IgD-negative memory B cell (primary cell): ENCODE results near the gene FRY. TPM values are rescaled to one million over a fixed set of nuclear protein-coding genes. Genes with fewer than 3 reads are reported as not detected.

ENCODE experiments used
- H3K27ac Mint-ChIP-seq, 3 donors: one replicate each; pipeline ENCODE4 v1.8.0; 2020 to 2022; ENCODE audit warnings: mild to moderate bottlenecking in 3 of 3, mixed read lengths in 3 of 3, moderate library complexity in 1 of 3
- H3K27me3 Mint-ChIP-seq: one replicate; pipeline ENCODE4 v1.8.0; 2021; ENCODE audit warnings: mixed read lengths
- H3K36me3 Mint-ChIP-seq: one replicate; pipeline ENCODE4 v1.8.0; 2020; ENCODE audit warnings: mild to moderate bottlenecking, mixed read lengths
- H3K4me1 Mint-ChIP-seq, 3 donors: one replicate each; pipeline ENCODE4 v1.8.0; 2020 to 2022; ENCODE audit warnings: mixed read lengths in 3 of 3, mild to moderate bottlenecking in 1 of 3
- H3K4me3 Mint-ChIP-seq, 4 donors: one replicate each; pipeline ENCODE4 v1.8.0; 2020 to 2022; ENCODE audit warnings: mild to moderate bottlenecking in 4 of 4, mixed read lengths in 4 of 4, moderate library complexity in 3 of 4
- H3K9me3 Mint-ChIP-seq, 3 donors: one replicate each; pipeline ENCODE4 v1.8.0; 2020 to 2021; ENCODE audit warnings: mixed read lengths in 3 of 3, mild to moderate bottlenecking in 1 of 3
- polyA plus RNA-seq: library from polyadenylated mRNA; unstranded; fragments of 300-500 nt; fragmentation: Illumina TruSeq; gene quantifications from one replicate; pipeline ENCODE4 v1.2.3, GENCODE V29; 2021

FRY gene
- polyA plus RNA-seq, 1 donor from 2014 or later: 1.2 TPM

DNA sequence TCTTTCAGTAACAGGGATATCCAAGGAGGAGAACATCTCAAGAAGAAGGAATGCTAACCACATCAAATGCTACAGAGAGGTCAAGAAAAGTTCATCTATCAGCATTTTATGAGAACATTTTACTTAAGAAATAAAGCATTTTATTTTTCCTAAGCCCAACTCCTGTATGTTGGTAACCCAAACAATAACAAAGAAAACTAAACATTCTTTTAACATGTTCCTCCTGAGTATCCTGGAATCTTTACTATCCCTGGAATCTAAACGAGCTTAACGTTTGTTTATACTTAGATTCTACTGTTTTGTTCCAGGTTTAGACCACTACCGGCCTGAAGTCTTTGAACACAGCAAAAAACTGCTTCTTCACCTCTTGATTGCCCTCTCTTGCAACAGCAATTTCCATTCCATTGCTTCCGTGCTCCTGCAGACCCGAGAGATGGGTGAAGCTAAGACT is 193.9 kb downstream of the FRY start:
- Mint-ChIP-seq H3K4me3 (no peak overlapping the region), H3K36me3 (peaks cover 7% of the 10 kb centered on the region), H3K27ac (no peak overlapping the region), H3K9me3 (no peaks in the 10 kb centered on the region), H3K4me1 (no peaks in the 10 kb centered on the region), H3K27me3 (no peaks in the 10 kb centered on the region)

DNA sequence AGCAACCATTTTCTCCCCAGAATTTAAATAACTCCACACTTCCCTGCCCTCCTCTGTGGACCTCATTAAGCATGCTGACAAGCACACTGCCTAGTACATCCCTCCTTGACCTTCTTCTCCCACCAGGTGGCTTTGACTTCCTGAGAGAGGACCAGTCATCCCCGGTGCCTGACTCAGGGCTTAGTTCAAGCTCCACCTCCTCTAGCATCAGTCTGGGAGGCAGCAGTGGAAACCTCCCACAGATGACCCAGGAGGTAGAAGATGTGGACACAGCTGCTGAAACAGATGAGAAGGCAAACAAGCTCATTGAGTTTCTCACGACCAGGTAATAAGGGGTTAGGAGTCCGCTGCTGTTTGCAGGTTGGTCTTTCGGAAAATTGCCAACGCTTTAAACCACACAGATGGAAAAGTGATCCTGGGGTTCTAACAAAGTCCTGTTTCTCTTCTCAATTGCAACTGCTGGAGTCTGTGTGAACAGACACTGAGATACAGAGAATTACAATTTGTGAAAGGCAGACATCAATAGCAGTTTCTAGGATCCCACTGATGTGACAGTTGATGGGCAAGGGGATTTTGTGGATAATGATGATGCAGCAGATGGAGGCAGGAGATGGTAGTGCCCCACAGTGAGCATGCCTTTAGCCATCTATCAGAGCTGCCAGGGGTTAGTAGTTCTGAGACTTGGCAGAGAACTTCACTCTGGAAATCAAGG is 196.9 kb downstream of the FRY start:
- H3K4me3 Mint-ChIP-seq: no peak overlapping the region
- H3K27ac Mint-ChIP-seq: no peak overlapping the region

DNA sequence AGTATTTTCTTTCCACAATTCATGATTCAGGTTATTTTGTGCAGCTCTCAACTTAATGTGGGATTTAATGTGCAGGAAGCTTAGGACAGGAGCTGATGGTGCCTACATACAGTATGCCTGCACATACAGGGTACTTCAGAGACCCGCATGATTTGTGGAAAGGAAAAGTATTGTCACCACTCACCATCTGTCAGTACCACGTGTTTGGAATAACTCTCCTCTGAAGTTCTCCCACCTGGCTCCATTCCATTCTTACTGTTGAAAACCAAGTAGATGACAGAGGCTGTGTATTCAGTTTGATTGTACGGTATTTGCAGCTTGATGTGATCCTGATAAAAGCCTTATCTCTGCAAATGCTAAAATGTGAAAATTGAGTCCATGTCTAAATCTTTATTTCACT is 197.9 kb downstream of the FRY start:
- peaks cover 0 to 2% (median 0%) of the 10 kb centered on the region in 3 donors for H3K9me3 Mint-ChIP-seq
- no peak overlapping the region for H3K4me3 Mint-ChIP-seq
- H3K4me1 Mint-ChIP-seq: no peaks in the 10 kb centered on the region
- no peaks in the 10 kb centered on the region for H3K27me3 Mint-ChIP-seq
- H3K27ac Mint-ChIP-seq: no peak overlapping the region
- peaks cover 7% of the 10 kb centered on the region for H3K36me3 Mint-ChIP-seq

More for the DNA sequence above, 196.9 kb downstream of the FRY start:
- Mint-ChIP-seq H3K4me1 (no peaks in the 10 kb centered on the region), H3K9me3 (peaks cover 0 to 2% (median 0%) of the 10 kb centered on the region in 3 donors), H3K27me3 (no peaks in the 10 kb centered on the region), H3K36me3 (peaks cover 7% of the 10 kb centered on the region)

DNA sequence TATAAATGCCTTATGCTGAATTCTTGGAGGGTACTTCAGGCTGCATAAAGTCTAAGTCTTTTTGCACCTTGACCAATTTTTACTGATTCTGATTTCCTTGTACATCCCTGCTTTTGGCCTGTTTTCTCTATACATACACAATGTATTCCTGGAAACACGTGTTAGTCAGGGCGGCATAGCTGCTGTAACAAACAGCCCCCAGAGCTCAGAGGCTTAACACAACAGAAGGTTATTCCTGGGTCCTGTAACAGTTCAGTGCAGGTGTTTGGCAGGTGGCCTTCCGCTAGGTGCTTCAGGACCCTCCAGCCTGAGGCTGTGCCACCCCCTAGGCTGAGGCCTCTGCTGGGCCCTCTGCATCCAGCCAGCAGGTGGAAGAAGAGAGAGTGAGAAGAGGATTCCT is 200.7 kb downstream of the FRY start:
- Mint-ChIP-seq H3K4me3 (no peak overlapping the region), H3K36me3 (peaks cover under 1% of the 10 kb centered on the region), H3K4me1 (peaks cover 0 to 2% (median 0%) of the 10 kb centered on the region in 3 donors), H3K27me3 (no peaks in the 10 kb centered on the region), H3K27ac (no peak overlapping the region), H3K9me3 (peaks cover 0 to 2% (median 0%) of the 10 kb centered on the region in 3 donors)

DNA sequence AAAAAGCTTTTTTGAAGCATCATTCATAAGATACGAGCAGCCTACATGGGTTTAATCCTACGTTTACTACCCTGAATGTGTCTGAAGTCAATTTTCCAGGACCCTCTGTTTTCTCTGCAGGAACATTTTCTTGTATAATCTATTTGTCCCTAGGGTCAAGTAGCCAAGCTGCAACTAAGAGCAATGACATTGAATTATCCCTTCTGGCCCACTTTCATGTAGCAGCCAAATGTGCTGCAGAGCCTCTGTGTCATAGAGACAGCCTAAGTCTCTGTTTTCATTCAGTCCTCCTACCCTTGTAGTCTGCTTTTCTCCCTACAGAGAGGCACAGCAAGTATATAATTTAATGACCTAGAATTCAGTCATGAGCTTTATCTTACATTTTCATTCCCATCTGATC is 201.5 kb downstream of the FRY start:
- no peaks in the 10 kb centered on the region for H3K27me3 Mint-ChIP-seq
- H3K9me3 Mint-ChIP-seq: peaks cover 0 to 2% (median 0%) of the 10 kb centered on the region in 3 donors
- no peak overlapping the region for H3K4me3 Mint-ChIP-seq
- H3K36me3 Mint-ChIP-seq: no peaks in the 10 kb centered on the region
- H3K27ac Mint-ChIP-seq: no peak overlapping the region
- H3K4me1 Mint-ChIP-seq: peaks cover 0 to 2% (median 0%) of the 10 kb centered on the region in 3 donors

DNA sequence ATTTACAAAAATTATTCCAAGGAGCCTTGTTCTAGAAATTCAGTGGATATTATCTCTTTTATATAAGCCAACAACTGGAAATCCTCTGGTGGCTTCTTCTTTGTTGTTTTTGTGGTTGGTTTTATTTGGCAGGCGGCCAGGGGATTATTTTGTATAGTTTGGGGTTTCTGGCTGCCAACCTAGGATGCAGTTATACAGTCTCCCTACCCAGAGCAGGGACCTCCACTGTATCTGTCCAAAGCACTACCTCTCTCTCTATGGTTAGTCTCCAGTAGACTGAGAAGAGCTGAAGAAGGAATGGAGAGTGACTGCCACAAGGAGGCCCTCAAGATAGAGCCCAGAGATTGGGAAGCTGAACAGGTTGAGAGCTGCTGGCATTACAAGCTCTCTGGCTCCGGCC is 203.3 kb downstream of the FRY start:
- Mint-ChIP-seq H3K36me3 (no peaks in the 10 kb centered on the region), H3K4me3 (no peak overlapping the region), H3K4me1 (peaks cover 0 to 2% (median 0%) of the 10 kb centered on the region in 3 donors), H3K27me3 (no peaks in the 10 kb centered on the region), H3K9me3 (peaks cover 0 to 2% (median 0%) of the 10 kb centered on the region in 3 donors), H3K27ac (no peak overlapping the region)

DNA sequence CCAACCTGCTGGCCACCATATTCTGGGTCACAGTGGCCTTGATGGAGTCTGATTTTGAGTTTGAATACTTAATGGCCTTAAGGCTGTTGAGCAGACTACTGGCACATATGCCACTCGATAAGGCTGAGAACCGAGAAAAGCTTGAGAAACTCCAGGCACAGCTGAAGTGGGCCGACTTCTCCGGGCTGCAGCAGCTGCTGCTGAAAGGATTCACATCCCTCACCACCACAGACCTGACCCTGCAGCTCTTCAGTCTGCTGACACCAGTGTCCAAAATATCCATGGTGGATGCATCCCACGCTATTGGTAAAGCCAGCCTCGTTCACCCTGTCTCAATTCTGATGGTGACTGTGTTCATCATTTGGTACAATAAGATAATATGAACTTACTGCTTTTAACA is 206.1 kb downstream of the FRY start:
- no peaks in the 10 kb centered on the region for H3K27me3 Mint-ChIP-seq
- H3K4me1 Mint-ChIP-seq: peaks cover 0 to 2% (median 0%) of the 10 kb centered on the region in 3 donors
- peaks cover under 1% of the 10 kb centered on the region for H3K36me3 Mint-ChIP-seq
- no peak overlapping the region for H3K4me3 Mint-ChIP-seq
- peaks cover 0 to 2% (median 0%) of the 10 kb centered on the region in 3 donors for H3K9me3 Mint-ChIP-seq
- no peak overlapping the region for H3K27ac Mint-ChIP-seq

DNA sequence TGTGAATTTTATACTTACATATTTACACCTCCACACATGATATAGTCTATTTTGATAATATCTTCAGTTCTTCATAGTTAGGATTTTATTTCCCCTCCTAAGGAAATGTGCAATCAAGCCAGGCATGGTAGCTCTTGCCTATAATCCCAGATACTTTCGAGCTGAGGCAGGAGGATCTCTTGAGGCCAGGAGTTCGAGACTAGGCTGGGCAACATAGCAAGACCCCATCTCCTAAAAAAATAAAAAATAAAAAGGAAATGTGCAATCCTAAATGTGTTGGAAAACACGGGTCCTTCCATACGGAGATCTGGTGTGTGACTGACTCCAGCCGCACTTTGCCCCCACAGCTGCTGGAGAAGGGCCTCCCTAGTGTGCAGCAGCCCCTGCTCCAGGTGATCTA is 212.1 kb downstream of the FRY start:
- Mint-ChIP-seq H3K36me3 (peaks cover 7% of the 10 kb centered on the region), H3K4me3 (no peak overlapping the region), H3K4me1 (peaks cover 0 to 2% (median 0%) of the 10 kb centered on the region in 3 donors), H3K27ac (no peak overlapping the region), H3K27me3 (no peaks in the 10 kb centered on the region), H3K9me3 (no peaks in the 10 kb centered on the region)

DNA sequence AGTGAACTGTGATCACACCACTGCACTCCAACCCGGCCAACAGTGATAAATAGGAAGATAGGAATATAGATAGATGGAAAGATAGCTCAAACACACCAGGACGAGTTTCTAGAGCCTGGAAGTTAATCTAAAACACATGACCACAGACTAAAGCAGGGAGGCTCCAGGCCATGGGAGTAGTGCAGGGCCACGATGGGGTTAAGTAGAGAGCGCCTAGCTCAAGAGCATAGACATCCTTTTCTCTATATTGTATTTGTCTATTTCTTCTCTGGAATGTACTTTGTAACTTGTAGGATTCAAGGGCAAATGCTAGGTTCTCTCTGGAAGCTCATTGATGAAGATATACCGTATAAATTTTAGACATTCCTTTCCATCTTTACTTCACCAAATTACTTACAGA is 214.0 kb downstream of the FRY start:
- H3K36me3 Mint-ChIP-seq: peaks cover 7% of the 10 kb centered on the region
- no peak overlapping the region for H3K4me3 Mint-ChIP-seq
- no peaks in the 10 kb centered on the region for H3K9me3 Mint-ChIP-seq

DNA sequence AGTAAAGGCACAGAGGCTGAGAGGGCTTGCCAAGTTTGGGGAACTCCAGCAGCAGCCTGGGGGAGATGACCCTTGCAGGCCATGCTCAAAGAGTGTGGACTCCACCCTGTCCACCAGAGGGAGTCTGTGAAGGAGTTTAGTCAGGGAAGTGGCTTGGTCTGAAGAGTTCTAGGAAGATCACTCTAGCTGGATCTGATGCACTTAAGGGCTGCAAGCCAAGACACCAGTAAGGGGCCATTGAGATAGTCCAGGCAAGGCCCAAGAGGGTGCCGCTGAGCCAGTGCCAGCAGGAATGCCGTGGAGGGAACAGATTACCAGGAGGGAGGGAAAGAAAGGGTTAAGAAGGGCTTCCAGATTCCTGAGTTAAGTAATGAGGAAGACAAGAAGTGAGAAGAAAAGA is 214.9 kb downstream of the FRY start:
- no peaks in the 10 kb centered on the region for H3K27me3 Mint-ChIP-seq
- H3K4me3 Mint-ChIP-seq: no peak overlapping the region
- H3K4me1 Mint-ChIP-seq: peaks cover 0 to 2% (median 0%) of the 10 kb centered on the region in 3 donors
- H3K9me3 Mint-ChIP-seq: no peaks in the 10 kb centered on the region
- H3K27ac Mint-ChIP-seq: no peak overlapping the region
- H3K36me3 Mint-ChIP-seq: peaks cover 7% of the 10 kb centered on the region

More for the DNA sequence above, 214.0 kb downstream of the FRY start:
- Mint-ChIP-seq H3K27me3 (no peaks in the 10 kb centered on the region), H3K27ac (no peak overlapping the region), H3K4me1 (peaks cover 0 to 2% (median 0%) of the 10 kb centered on the region in 3 donors)

DNA sequence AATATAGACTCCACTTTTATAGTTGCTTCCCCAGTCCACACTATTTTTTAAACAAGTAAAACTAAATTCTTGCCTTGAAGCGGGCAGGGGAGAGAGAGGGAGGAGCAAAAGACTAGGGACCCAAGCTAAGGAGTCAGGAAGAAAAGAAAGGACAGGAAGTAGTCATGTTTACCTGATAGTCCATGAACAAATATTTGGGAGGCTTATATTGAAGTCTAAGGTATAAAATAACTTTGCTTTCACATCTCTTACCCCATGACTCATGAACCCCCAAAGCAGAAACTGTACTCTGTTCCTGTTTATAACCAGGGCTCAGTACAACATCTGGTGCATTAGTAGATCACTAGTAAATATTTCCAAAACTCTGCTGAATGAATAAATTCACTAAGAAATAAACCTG is 216.3 kb downstream of the FRY start:
- peaks cover 0 to 2% (median 0%) of the 10 kb centered on the region in 3 donors for H3K4me1 Mint-ChIP-seq
- H3K4me3 Mint-ChIP-seq: no peak overlapping the region
- no peak overlapping the region for H3K27ac Mint-ChIP-seq
- H3K27me3 Mint-ChIP-seq: no peaks in the 10 kb centered on the region
- peaks cover 5% of the 10 kb centered on the region for H3K36me3 Mint-ChIP-seq
- no peaks in the 10 kb centered on the region for H3K9me3 Mint-ChIP-seq

DNA sequence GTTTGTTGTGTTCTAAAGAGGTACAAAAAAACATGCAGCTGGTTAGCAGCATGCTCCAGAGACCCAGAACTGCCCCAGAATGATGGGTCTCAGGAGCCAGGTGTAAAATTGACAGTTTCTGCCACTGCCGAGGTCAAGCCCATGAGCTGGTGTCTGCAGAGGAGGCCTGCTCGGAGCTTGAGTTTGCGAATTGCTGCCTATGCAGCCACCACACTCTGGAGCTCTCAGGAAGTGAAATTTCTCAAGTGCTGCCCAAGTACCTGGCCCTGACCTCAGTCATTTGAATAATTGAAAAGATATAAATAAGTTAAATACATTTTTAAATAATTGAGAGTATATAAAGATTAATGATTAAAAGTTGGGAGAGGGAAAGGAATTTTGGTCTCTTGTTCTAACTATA is 217.2 kb downstream of the FRY start:
- Mint-ChIP-seq H3K36me3 (peaks cover 2% of the 10 kb centered on the region), H3K27ac (no peak overlapping the region), H3K4me3 (no peak overlapping the region), H3K27me3 (no peaks in the 10 kb centered on the region), H3K9me3 (no peaks in the 10 kb centered on the region), H3K4me1 (peaks cover 0 to 2% (median 0%) of the 10 kb centered on the region in 3 donors)

DNA sequence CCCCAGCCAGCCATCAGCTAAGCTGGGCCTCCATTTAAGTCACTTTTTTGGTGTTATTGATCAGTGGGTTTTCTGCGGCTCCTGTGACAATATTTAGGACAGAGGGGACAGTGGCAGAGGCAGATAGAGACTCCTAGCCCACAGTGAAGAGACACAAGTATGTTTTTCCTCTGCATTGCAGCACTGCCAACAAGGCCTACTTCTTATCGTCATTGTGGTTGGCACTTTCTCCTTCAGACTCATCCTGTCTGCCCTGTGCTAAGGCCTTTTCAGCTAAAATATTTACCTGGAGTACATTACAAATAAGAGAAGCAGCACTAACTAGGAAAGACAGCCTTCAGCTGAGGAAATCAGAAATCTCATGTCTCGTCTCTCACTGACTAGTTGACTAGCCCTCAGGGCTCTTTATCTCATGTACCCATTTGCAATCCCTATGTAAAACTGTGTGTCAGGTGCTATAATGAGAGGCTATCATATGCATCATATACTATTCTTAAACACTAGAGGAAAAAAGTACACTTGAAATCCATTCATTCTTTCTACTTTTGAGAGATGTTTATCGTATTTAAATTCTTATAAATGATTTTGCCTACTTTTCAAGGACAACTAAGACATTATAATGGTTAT is 221.4 kb downstream of the FRY start:
- peaks cover 2% of the 10 kb centered on the region for H3K27me3 Mint-ChIP-seq
- no peaks in the 10 kb centered on the region for H3K4me1 Mint-ChIP-seq
- no peaks in the 10 kb centered on the region for H3K9me3 Mint-ChIP-seq
- no peak overlapping the region for H3K27ac Mint-ChIP-seq
- no peak overlapping the region for H3K4me3 Mint-ChIP-seq
- peaks cover 2% of the 10 kb centered on the region for H3K36me3 Mint-ChIP-seq

DNA sequence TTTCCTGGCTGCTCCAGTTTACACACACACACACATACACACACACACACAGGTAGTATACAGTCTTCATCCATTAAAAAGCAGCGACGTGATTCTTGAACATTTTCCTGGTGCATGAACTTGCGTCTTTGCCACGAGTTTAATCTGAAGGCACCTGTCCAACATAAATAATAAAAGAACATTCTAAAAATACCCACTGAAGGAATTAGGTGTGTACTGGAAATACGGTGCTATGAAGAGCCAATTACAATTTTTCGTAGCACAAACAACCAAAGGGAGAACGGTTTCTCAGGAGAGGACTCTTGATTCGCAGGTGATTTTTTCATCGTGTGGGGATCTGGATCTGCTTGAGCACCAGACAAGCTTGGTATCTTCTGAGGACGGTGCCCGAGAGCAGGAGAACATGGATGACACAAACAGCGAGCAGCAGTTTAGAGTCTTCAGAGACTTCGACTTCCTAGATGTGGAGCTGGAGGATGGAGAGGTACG is 222.4 kb downstream of the FRY start:
- Mint-ChIP-seq H3K27ac (no peak overlapping the region), H3K4me1 (no peaks in the 10 kb centered on the region), H3K27me3 (peaks cover 2% of the 10 kb centered on the region), H3K9me3 (no peaks in the 10 kb centered on the region), H3K4me3 (no peak overlapping the region), H3K36me3 (no peaks in the 10 kb centered on the region)

DNA sequence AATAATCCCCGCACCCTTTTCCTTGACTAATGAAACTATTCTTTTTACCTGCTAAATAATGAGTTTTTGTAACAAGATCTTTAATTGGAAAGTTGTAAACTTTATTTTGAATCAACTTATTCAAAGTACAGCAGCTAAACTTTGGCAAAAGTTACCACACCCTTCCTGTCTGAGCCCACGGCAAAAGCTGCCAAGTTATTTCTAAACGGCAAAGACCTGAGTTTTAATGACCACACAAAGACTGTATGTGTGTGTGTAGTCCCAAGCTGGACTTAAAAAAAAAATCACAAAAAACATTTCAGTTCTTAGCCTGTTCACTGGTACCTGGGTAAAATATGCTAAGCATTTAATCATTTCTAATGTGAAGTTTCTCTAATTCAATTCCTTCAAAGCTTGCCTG is 222.8 kb downstream of the FRY start:
- H3K4me3 Mint-ChIP-seq: no peak overlapping the region
- H3K4me1 Mint-ChIP-seq: no peaks in the 10 kb centered on the region
- no peak overlapping the region for H3K27ac Mint-ChIP-seq

More for the DNA sequence above, 222.8 kb downstream of the FRY start:
- Mint-ChIP-seq H3K9me3 (no peaks in the 10 kb centered on the region), H3K36me3 (no peaks in the 10 kb centered on the region), H3K27me3 (peaks cover 2% of the 10 kb centered on the region)
